ENCODE data around the gene DUSP6.

The DUSP6 gene

GRCh38 chr12:89383235-89384049 lies 31.1 kb upstream of the DUSP6 start:
- H3K9ac ChIP-seq (ENCODE audit: low read depth, low read length, poor library complexity): no peak overlapping the region
- no peak overlapping the region for H4K91ac ChIP-seq (ENCODE audit: low read depth, low read length, poor library complexity)
- no peak overlapping the region for H3K4me3 ChIP-seq (ENCODE audit: low read length in 2 of 2)
- no peaks in the 10 kb centered on the region for H3K79me1 ChIP-seq (ENCODE audit: low read depth, low read length)
- H4K8ac ChIP-seq (ENCODE audit: low read depth, low read length): no peak overlapping the region
- H3K18ac ChIP-seq (ENCODE audit: low read length): no peak overlapping the region
- no peaks in the 10 kb centered on the region for H3K9me3 ChIP-seq (replicated peaks in 1 of 2; ENCODE audit: control insufficient read depth in 2 of 2, insufficient read depth in 1 of 2, low read depth in 1 of 2, low read length in 2 of 2)
- H3K4ac ChIP-seq (ENCODE audit: low read length): no peak overlapping the region
- H3K4me2 ChIP-seq (ENCODE audit: insufficient read depth, low read length, poor library complexity, severe bottlenecking): no peak overlapping the region
- H3K14ac ChIP-seq (ENCODE audit: low read length): no peak overlapping the region
- H3K4me1 ChIP-seq (ENCODE audit: control insufficient read depth in 2 of 2, insufficient read depth in 1 of 2, low read depth in 1 of 2, low read length in 2 of 2): peaks cover 17 to 19% of the 10 kb centered on the region in 2 donors
- no peak overlapping the region for H3K27ac ChIP-seq (replicated peaks; ENCODE audit: low read length)
- no peaks in the 10 kb centered on the region for H3K27me3 ChIP-seq (ENCODE audit: control insufficient read depth in 3 of 3, insufficient read depth in 3 of 3, low read depth in 1 of 3, low read length in 3 of 3)
- peak overlapping the region; percentile 70 for H2AFZ ChIP-seq (ENCODE audit: low read length)
- no CpG with 5 or more reads among the region's 6 CpGs for WGBS, 2 donors (ENCODE audit: extremely low coverage in 2 of 2, insufficient read length in 2 of 2, insufficient replicate concordance in 1 of 2)
- DNase-seq (ENCODE audit: low spot score): no peak
- H3K36me3 ChIP-seq (replicated peaks in 1 of 2; ENCODE audit: control insufficient read depth in 2 of 2, insufficient read depth in 2 of 2, low read length in 2 of 2): no peaks in the 10 kb centered on the region
- H2BK120ac ChIP-seq (ENCODE audit: low read depth, low read length): no peak overlapping the region
- no peak overlapping the region for H2BK15ac ChIP-seq (ENCODE audit: low read length)
- H2BK12ac ChIP-seq (ENCODE audit: low read length): no peak overlapping the region
- H2BK5ac ChIP-seq (ENCODE audit: low read length): no peak overlapping the region
- H2AK5ac ChIP-seq (ENCODE audit: low read depth, low read length): no peak overlapping the region
- no peak overlapping the region for H3K23ac ChIP-seq (ENCODE audit: low read depth, low read length, poor library complexity)

DNA sequence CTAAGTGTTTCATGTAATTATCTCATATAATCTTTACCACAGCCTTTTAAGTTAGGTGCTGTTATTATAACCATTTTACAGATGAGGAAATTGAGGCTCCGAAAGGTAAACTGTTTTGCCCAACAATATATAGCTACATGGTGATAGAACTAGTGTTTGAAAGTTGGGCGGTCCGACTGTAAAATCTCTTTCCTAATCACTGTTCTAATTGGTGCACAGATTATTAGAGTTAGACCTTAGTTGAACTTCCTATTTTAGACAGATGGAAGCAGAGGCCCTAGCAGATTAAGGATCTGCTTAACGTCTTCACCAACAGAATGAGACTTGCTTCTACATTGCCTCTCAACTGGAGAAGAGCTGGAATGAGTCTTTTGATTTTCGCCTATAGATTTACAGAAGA lies 30.0 kb upstream of the DUSP6 start:
- Histone ChIP-seq H3K9ac (ENCODE audit: low read depth, low read length, poor library complexity) (no peak overlapping the region), H3K23ac (ENCODE audit: low read depth, low read length, poor library complexity) (no peak overlapping the region), H2BK5ac (ENCODE audit: low read length) (no peak overlapping the region), H3K14ac (ENCODE audit: low read length) (no peak overlapping the region), H3K79me1 (ENCODE audit: low read depth, low read length) (no peaks in the 10 kb centered on the region), H3K4ac (ENCODE audit: low read length) (no peak overlapping the region), H2BK12ac (ENCODE audit: low read length) (no peak overlapping the region), H2BK120ac (ENCODE audit: low read depth, low read length) (no peak overlapping the region), H4K91ac (ENCODE audit: low read depth, low read length, poor library complexity) (no peak overlapping the region), H3K27me3 (ENCODE audit: control insufficient read depth in 3 of 3, insufficient read depth in 3 of 3, low read depth in 1 of 3, low read length in 3 of 3) (no peaks in the 10 kb centered on the region), H4K8ac (ENCODE audit: low read depth, low read length) (no peak overlapping the region), H2AFZ (ENCODE audit: low read length) (no peak overlapping the region), H2BK15ac (ENCODE audit: low read length) (no peak overlapping the region), H2AK5ac (ENCODE audit: low read depth, low read length) (no peak overlapping the region), H3K4me2 (ENCODE audit: insufficient read depth, low read length, poor library complexity, severe bottlenecking) (no peak overlapping the region), H3K36me3 (replicated peaks in 1 of 2; ENCODE audit: control insufficient read depth in 2 of 2, insufficient read depth in 2 of 2, low read length in 2 of 2) (no peaks in the 10 kb centered on the region), H3K4me1 (ENCODE audit: control insufficient read depth in 2 of 2, insufficient read depth in 1 of 2, low read depth in 1 of 2, low read length in 2 of 2) (peaks cover 17 to 19% of the 10 kb centered on the region in 2 donors), H3K9me3 (replicated peaks in 1 of 2; ENCODE audit: control insufficient read depth in 2 of 2, insufficient read depth in 1 of 2, low read depth in 1 of 2, low read length in 2 of 2) (no peaks in the 10 kb centered on the region), H3K27ac (replicated peaks; ENCODE audit: low read length) (no peak overlapping the region), H3K18ac (ENCODE audit: low read length) (no peak overlapping the region), H3K4me3 (ENCODE audit: low read length in 2 of 2) (no peak overlapping the region)
- WGBS, 2 donors (ENCODE audit: extremely low coverage in 2 of 2, insufficient read length in 2 of 2, insufficient replicate concordance in 1 of 2): no CpG with 5 or more reads among the region's 5 CpGs
- DNase-seq (ENCODE audit: low spot score): no peak

GRCh38 chr12:89379839-89380467 lies 27.7 kb upstream of the DUSP6 start:
- no peaks in the 10 kb centered on the region for H3K36me3 ChIP-seq (replicated peaks in 1 of 2; ENCODE audit: control insufficient read depth in 2 of 2, insufficient read depth in 2 of 2, low read length in 2 of 2)
- H2AFZ ChIP-seq (ENCODE audit: low read length): no peak overlapping the region
- no peak overlapping the region for H2BK120ac ChIP-seq (ENCODE audit: low read depth, low read length)
- no peak overlapping the region for H3K4me3 ChIP-seq (ENCODE audit: low read length in 2 of 2)
- no peak overlapping the region for H2BK12ac ChIP-seq (ENCODE audit: low read length)
- H3K14ac ChIP-seq (ENCODE audit: low read length): no peak overlapping the region
- H4K91ac ChIP-seq (ENCODE audit: low read depth, low read length, poor library complexity): no peak overlapping the region
- no peak overlapping the region for H4K8ac ChIP-seq (ENCODE audit: low read depth, low read length)
- H3K9me3 ChIP-seq (replicated peaks in 1 of 2; ENCODE audit: control insufficient read depth in 2 of 2, insufficient read depth in 1 of 2, low read depth in 1 of 2, low read length in 2 of 2): no peaks in the 10 kb centered on the region
- H2BK5ac ChIP-seq (ENCODE audit: low read length): no peak overlapping the region
- DNase-seq (ENCODE audit: low spot score): no peak
- no peak overlapping the region for H3K27ac ChIP-seq (replicated peaks; ENCODE audit: low read length)
- H2BK15ac ChIP-seq (ENCODE audit: low read length): no peak overlapping the region
- H3K4me1 ChIP-seq (ENCODE audit: control insufficient read depth in 2 of 2, insufficient read depth in 1 of 2, low read depth in 1 of 2, low read length in 2 of 2): peaks cover 9 to 15% of the 10 kb centered on the region in 2 donors
- H2AK5ac ChIP-seq (ENCODE audit: low read depth, low read length): no peak overlapping the region
- WGBS, 2 donors (ENCODE audit: extremely low coverage in 2 of 2, insufficient read length in 2 of 2, insufficient replicate concordance in 1 of 2): no CpG with 5 or more reads among the region's 5 CpGs
- no peaks in the 10 kb centered on the region for H3K27me3 ChIP-seq (ENCODE audit: control insufficient read depth in 3 of 3, insufficient read depth in 3 of 3, low read depth in 1 of 3, low read length in 3 of 3)
- no peak overlapping the region for H3K23ac ChIP-seq (ENCODE audit: low read depth, low read length, poor library complexity)
- no peak overlapping the region for H3K18ac ChIP-seq (ENCODE audit: low read length)
- H3K4me2 ChIP-seq (ENCODE audit: insufficient read depth, low read length, poor library complexity, severe bottlenecking): no peak overlapping the region
- H3K4ac ChIP-seq (ENCODE audit: low read length): no peak overlapping the region
- no peaks in the 10 kb centered on the region for H3K79me1 ChIP-seq (ENCODE audit: low read depth, low read length)
- H3K9ac ChIP-seq (ENCODE audit: low read depth, low read length, poor library complexity): no peak overlapping the region

DNA sequence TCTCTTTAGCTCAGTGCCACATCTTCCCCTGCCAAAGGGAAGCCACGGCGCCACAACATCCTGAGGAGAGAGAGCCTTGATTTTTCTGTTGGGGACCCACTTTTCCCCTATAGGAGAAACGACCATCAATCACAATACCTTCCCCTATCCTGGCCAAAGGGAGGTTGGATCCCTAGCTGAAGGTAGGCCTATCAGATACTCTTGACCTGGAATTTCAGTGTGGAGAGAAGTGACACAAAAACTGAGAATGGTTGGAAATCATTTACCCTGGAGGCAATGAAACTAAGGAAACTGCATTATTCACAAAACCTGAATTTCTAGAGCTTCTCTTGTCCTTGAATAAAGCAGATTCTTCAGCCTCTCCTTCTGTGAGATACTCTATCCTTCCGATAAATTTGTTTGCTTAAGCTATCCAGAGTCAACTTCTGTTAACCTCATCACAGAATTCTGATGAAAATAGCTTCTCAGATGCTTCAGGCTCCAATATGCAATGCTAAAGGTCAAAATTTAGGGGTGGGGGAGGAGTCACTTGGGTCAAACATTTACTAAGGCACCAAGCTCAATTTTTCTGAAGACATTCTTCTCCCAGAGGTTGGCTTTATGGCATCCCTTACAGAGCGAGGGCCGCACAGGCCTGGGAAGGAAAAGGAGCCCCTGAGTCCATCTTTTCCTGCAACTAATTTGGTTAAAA lies 27.0 kb upstream of the DUSP6 start:
- Histone ChIP-seq H3K4ac (ENCODE audit: low read length) (no peak overlapping the region), H2BK12ac (ENCODE audit: low read length) (no peak overlapping the region), H3K79me1 (ENCODE audit: low read depth, low read length) (no peaks in the 10 kb centered on the region), H3K4me1 (ENCODE audit: control insufficient read depth in 2 of 2, insufficient read depth in 1 of 2, low read depth in 1 of 2, low read length in 2 of 2) (peaks cover 8% of the 10 kb centered on the region in 2 donors), H3K4me3 (ENCODE audit: low read length in 2 of 2) (no peak overlapping the region), H2AFZ (ENCODE audit: low read length) (no peak overlapping the region), H4K8ac (ENCODE audit: low read depth, low read length) (no peak overlapping the region), H3K27ac (replicated peaks; ENCODE audit: low read length) (no peak overlapping the region), H4K91ac (ENCODE audit: low read depth, low read length, poor library complexity) (no peak overlapping the region), H3K36me3 (replicated peaks in 1 of 2; ENCODE audit: control insufficient read depth in 2 of 2, insufficient read depth in 2 of 2, low read length in 2 of 2) (no peaks in the 10 kb centered on the region), H3K4me2 (ENCODE audit: insufficient read depth, low read length, poor library complexity, severe bottlenecking) (no peak overlapping the region), H2BK5ac (ENCODE audit: low read length) (no peak overlapping the region), H3K14ac (ENCODE audit: low read length) (no peak overlapping the region), H3K9me3 (replicated peaks in 1 of 2; ENCODE audit: control insufficient read depth in 2 of 2, insufficient read depth in 1 of 2, low read depth in 1 of 2, low read length in 2 of 2) (no peaks in the 10 kb centered on the region), H2BK120ac (ENCODE audit: low read depth, low read length) (no peak overlapping the region), H2BK15ac (ENCODE audit: low read length) (no peak overlapping the region), H2AK5ac (ENCODE audit: low read depth, low read length) (no peak overlapping the region), H3K27me3 (ENCODE audit: control insufficient read depth in 3 of 3, insufficient read depth in 3 of 3, low read depth in 1 of 3, low read length in 3 of 3) (no peaks in the 10 kb centered on the region), H3K9ac (ENCODE audit: low read depth, low read length, poor library complexity) (no peak overlapping the region), H3K23ac (ENCODE audit: low read depth, low read length, poor library complexity) (no peak overlapping the region), H3K18ac (ENCODE audit: low read length) (no peak overlapping the region)
- no CpG with 5 or more reads among the region's 6 CpGs for WGBS, 2 donors (ENCODE audit: extremely low coverage in 2 of 2, insufficient read length in 2 of 2, insufficient replicate concordance in 1 of 2)
- no peak for DNase-seq (ENCODE audit: low spot score)
